ENCODE results near the gene PPP6R3. TPM values are rescaled to one million over a fixed set of nuclear protein-coding genes. Genes with fewer than 3 reads are reported as not detected.

The PPP6R3 gene
- total RNA-seq, 4 donors from 2014 or later: 104 to 169 (median 118) TPM

- TF ChIP-seq, protein P1, sequence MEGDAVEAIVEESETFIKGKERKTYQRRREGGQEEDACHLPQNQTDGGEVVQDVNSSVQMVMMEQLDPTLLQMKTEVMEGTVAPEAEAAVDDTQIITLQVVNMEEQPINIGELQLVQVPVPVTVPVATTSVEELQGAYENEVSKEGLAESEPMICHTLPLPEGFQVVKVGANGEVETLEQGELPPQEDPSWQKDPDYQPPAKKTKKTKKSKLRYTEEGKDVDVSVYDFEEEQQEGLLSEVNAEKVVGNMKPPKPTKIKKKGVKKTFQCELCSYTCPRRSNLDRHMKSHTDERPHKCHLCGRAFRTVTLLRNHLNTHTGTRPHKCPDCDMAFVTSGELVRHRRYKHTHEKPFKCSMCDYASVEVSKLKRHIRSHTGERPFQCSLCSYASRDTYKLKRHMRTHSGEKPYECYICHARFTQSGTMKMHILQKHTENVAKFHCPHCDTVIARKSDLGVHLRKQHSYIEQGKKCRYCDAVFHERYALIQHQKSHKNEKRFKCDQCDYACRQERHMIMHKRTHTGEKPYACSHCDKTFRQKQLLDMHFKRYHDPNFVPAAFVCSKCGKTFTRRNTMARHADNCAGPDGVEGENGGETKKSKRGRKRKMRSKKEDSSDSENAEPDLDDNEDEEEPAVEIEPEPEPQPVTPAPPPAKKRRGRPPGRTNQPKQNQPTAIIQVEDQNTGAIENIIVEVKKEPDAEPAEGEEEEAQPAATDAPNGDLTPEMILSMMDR (IDR thresholded peaks at IDR 0.05; ENCODE audit: low read depth): no peak
These were observed 118.9 kb downstream of the PPP6R3 start for GRCh38 chr11:68579455-68579854.

DNA sequence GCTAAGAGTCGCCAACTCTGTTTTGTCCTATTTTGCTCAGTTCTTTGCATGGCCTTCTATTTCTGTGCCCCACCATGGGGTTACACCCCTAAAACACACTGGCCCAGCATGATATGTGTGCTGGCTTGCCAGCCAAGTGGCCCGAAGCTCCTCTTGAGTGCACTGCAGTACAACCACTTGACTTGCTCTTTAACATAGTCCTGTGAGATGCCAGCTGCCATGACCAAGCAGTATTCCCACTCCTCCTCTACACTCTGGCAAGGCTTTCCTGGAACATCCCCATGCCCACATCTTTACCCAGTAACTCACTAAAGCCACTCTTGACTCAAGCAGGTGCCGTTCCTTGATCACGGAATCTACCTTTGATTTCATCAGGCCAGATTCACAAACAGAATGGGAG, 120.9 kb downstream of the PPP6R3 start:
- TF ChIP-seq, protein P1 (IDR thresholded peaks at IDR 0.05; ENCODE audit: low read depth): no peak

- TF ChIP-seq, protein P1 (IDR thresholded peaks at IDR 0.05; ENCODE audit: low read depth): no peak
These were observed 121.3 kb downstream of the PPP6R3 start for GRCh38 chr11:68581901-68582300.

DNA sequence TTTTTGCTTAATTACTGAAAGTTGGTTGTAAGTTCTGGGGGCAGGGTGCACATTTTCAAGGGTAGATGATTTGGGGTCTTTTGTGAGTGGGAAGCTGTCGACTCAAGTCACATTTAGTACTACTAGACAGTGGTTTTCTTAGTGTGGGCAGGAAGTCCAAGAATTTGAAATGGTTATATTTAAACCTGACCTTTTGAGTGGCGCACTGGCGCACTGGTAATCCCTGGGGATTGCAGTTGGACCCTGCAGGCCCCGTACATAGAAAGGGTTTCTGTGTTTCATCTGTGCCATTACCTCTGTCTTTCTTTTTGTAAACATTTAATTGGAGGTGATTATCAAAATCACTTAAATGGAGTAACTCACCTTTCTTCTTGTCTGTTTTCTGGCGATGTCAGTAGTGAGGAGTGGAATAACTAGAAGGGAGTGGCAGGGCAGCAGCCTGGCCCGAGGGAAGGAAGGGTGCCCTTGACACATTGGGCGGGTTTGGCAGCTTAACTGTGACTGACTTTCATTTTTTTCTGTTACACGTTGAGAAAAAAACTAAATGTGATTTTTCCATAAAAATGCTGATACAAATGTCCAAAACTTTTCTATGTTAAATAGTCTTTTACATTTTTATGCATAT, 122.0 kb downstream of the PPP6R3 start:
- TF ChIP-seq, protein P1 (IDR thresholded peaks at IDR 0.05; ENCODE audit: low read depth): no peak

DNA sequence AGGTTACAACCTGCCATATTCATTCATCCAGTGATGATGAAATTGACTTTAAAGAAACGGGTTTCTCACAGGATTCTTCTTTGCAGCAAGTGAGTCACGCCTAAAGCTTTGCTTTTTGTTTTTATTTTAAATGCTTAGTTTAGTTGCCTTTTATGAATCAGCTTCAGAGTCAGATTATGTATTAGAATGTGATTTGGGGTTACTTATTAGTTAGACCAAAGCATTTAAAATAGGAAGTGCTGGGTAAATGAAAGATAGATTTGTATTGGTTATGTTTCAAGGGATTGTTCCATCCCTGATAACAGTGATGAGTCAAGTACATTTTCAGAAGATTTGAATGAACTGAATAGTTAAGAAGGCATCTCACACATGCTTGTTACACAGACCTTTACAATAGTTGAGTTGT, 122.5 kb downstream of the PPP6R3 start:
- TF ChIP-seq, protein P1 (IDR thresholded peaks at IDR 0.05; ENCODE audit: low read depth): no peak

DNA sequence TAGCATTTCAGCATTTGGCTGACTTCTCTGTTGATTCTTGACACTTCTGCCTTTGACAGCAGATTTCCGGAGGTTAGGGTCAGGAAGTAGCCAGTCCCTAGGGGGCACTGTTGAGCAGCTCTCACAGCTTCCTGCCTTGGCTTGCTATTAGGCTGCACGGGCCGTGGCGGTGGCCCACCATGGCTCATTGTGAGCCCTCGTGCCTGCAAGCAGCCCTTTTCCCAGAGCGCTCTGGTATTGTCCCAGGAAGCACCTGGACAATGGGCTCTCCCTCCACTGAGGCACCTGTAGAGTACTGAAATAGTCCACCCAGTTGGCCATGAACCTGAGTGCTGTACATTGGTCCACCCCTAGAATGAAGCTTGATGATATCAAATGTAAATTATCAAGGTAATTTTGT, 123.5 kb downstream of the PPP6R3 start:
- TF ChIP-seq, protein P1 (IDR thresholded peaks at IDR 0.05; ENCODE audit: low read depth): no peak

DNA sequence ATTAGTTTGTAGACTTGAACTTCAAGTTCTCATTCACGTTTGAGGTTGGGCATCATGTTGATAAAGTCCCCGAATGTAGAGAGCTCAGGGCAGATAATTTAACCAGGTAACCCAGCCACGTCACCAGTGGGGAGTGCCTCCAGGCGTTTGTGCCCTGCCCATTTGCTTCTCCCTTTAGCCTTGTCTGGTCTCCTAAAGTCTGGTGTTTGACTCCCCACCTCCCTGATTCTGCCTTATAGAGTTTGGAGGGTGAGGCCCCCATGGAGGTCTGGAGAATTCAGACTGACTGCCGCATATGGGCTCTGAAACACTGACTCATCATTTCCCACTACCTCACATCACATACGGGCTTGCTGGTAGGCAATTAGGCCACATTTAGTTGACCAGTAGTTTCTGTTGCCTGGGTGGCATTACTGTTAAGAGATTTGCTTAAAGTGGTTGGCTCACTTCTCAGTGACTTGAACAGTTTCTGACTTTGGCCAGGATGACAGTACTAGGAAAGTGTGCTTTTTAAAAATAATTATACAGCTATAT, 124.5 kb downstream of the PPP6R3 start:
- TF ChIP-seq, protein P1 (IDR thresholded peaks at IDR 0.05; ENCODE audit: low read depth): no peak
